ENCODE data around the gene TCTN2.

TCTN2 gene

GRCh38 chr12:123715195-123715594, 44.3 kb downstream of the TCTN2 start:
- H3K36me3 ChIP-seq (ENCODE audit: low read depth), result peaks cover 15% of the 10 kb centered on the region; the same call in 1 of the 2 replicates
- DNase-seq (ENCODE audit: low spot score), result no peak
- ATAC-seq (ENCODE audit: low read depth), result no peak
- no peak for TF ChIP-seq CTCF (IDR thresholded peaks at IDR 0.05; ENCODE audit: poor library complexity, severe bottlenecking)
- H3K4me1 ChIP-seq (ENCODE audit: insufficient read depth, poor library complexity, severe bottlenecking), result peaks cover 8% of the 10 kb centered on the region
- H3K27me3 ChIP-seq (ENCODE audit: insufficient read depth, poor library complexity, severe bottlenecking), result no peaks in the 10 kb centered on the region
- no peaks in the 10 kb centered on the region for H3K9me3 ChIP-seq (ENCODE audit: severe bottlenecking)
- H3K4me3 ChIP-seq (ENCODE audit: severe bottlenecking), result no peak overlapping the region
- no peak overlapping the region for H3K27ac ChIP-seq (ENCODE audit: poor library complexity, severe bottlenecking)

DNA sequence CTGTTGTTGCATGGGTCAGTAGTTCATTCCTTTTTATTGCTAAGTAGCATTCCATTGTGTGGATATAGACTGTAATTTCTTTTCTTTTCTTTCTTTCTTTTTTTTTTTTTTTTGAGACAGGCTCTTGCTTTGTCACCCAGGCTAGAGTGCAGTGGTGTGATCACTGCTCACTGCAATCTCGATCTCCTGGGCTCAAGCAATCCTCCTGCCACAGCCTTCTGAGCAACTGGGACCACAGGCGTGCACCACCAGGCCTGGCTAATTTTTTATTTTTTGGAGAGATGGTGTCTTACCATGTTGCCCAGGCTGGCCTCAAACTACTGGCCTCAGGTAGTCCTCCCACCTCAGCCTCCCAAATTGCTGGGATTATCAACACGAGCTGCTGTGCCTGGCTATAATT, 46.4 kb downstream of the TCTN2 start:
- no peak overlapping the region for H3K4me3 ChIP-seq (ENCODE audit: severe bottlenecking)
- peaks cover 15% of the 10 kb centered on the region for H3K36me3 ChIP-seq (ENCODE audit: low read depth)
- no peak for TF ChIP-seq CTCF (IDR thresholded peaks at IDR 0.05; ENCODE audit: poor library complexity, severe bottlenecking)
- no peaks in the 10 kb centered on the region for H3K27me3 ChIP-seq (ENCODE audit: insufficient read depth, poor library complexity, severe bottlenecking)
- no peak overlapping the region for H3K27ac ChIP-seq (ENCODE audit: poor library complexity, severe bottlenecking)
- ATAC-seq (ENCODE audit: low read depth) (no peak), DNase-seq (ENCODE audit: low spot score) (no peak)
- no peaks in the 10 kb centered on the region for H3K9me3 ChIP-seq (ENCODE audit: severe bottlenecking)
- H3K4me1 ChIP-seq (ENCODE audit: insufficient read depth, poor library complexity, severe bottlenecking), result peaks cover 8% of the 10 kb centered on the region

DNA sequence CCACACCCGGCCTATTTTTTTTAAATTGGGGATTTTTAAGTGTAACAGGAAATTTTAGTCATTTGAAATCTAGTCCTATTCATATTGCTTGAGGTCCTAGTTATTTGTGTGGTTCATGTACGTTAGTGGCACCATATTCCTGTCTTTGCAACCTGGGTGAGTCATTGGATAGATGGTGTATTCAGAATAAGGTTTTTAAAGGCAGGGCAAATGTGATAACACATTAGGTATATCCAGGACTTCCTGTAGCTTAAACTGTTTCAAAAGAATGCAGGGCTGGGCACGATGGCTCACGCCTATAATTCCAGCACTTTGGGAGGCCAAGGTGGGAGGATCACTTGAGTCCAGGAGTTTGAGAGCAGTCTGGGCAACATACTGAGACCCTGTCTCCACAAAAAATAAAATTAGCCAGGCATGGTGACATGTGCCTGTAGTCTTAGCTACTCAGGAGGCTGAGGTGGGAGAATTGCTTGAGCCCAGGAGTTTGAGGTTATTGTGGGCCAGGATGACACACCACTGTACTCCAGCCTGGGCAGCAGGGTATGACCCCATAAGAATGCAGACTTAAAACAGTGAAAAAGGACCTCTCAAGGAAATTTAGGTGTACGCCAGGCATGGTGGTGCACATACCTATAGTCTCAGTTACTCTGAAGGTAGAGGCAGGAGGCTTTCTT, 49.4 kb downstream of the TCTN2 start:
- H3K4me3 ChIP-seq (ENCODE audit: severe bottlenecking), result no peak overlapping the region
- no peaks in the 10 kb centered on the region for H3K9me3 ChIP-seq (ENCODE audit: severe bottlenecking)
- DNase-seq (ENCODE audit: low spot score) (no peak), ATAC-seq (ENCODE audit: low read depth) (peak; percentile 59)
- no peak for TF ChIP-seq CTCF (IDR thresholded peaks at IDR 0.05; ENCODE audit: poor library complexity, severe bottlenecking)
- peaks cover 4% of the 10 kb centered on the region for H3K4me1 ChIP-seq (ENCODE audit: insufficient read depth, poor library complexity, severe bottlenecking)
- peaks cover 30% of the 10 kb centered on the region for H3K36me3 ChIP-seq (ENCODE audit: low read depth)
- no peaks in the 10 kb centered on the region for H3K27me3 ChIP-seq (ENCODE audit: insufficient read depth, poor library complexity, severe bottlenecking)
- peak overlapping the region; percentile 38 for H3K27ac ChIP-seq (ENCODE audit: poor library complexity, severe bottlenecking)

DNA sequence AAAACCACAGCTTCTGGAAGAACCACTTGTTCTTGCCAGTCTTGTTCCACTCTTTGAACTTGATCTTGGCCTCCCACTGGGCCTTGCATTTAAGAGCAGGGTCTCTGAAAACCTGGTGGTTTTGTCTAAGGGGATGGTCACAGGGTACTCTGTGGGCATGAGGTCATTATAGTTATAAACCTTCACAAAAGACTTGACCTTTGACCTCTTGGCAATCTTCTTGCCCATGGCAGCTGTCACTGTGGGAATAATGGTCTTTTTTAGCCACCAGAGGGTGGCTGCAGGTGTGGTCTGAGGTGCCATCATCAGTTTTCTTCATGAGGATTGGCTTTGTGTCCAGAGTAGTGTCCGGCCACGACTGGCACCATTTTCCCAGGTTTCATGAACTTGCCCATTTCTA, 50.3 kb downstream of the TCTN2 start:
- no peaks in the 10 kb centered on the region for H3K27me3 ChIP-seq (ENCODE audit: insufficient read depth, poor library complexity, severe bottlenecking)
- no peak overlapping the region for H3K27ac ChIP-seq (ENCODE audit: poor library complexity, severe bottlenecking)
- H3K36me3 ChIP-seq (ENCODE audit: low read depth), result peaks cover 37% of the 10 kb centered on the region
- no peak for DNase-seq (ENCODE audit: low spot score)
- no peaks in the 10 kb centered on the region for H3K9me3 ChIP-seq (ENCODE audit: severe bottlenecking)
- TF ChIP-seq CTCF (IDR thresholded peaks at IDR 0.05; ENCODE audit: poor library complexity, severe bottlenecking), result no peak
- no peak overlapping the region for H3K4me3 ChIP-seq (ENCODE audit: severe bottlenecking)
- peaks cover 4% of the 10 kb centered on the region for H3K4me1 ChIP-seq (ENCODE audit: insufficient read depth, poor library complexity, severe bottlenecking)
- no peak for ATAC-seq (ENCODE audit: low read depth)

DNA sequence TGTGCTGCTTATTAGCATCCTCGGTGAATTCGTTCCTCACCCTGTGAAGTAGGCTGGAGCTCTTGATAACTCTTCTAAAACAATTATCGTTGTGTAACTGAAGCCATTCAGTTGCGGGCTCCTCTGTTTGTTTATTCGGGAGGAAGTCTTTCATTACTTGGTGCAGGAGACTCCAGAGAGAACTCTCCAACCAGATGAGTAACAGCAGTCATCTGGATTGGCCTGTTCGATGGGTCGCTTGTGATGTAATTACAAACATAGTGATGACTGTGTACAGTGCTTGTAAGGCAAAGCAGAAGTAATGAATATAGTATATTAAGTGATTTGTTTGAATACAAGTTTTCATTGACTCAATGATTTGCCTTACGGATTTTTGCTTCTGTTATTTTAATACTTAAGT, 52.1 kb downstream of the TCTN2 start:
- peaks cover 49% of the 10 kb centered on the region for H3K36me3 ChIP-seq (ENCODE audit: low read depth)
- no peak for TF ChIP-seq CTCF (IDR thresholded peaks at IDR 0.05; ENCODE audit: poor library complexity, severe bottlenecking)
- ATAC-seq (ENCODE audit: low read depth) (no peak), DNase-seq (ENCODE audit: low spot score) (no peak)
- no peak overlapping the region for H3K4me3 ChIP-seq (ENCODE audit: severe bottlenecking)
- H3K27me3 ChIP-seq (ENCODE audit: insufficient read depth, poor library complexity, severe bottlenecking), result no peaks in the 10 kb centered on the region
- H3K4me1 ChIP-seq (ENCODE audit: insufficient read depth, poor library complexity, severe bottlenecking), result peaks cover 4% of the 10 kb centered on the region
- H3K27ac ChIP-seq (ENCODE audit: poor library complexity, severe bottlenecking), result no peak overlapping the region
- H3K9me3 ChIP-seq (ENCODE audit: severe bottlenecking), result no peaks in the 10 kb centered on the region

All from RWPE2 (cell line).